ENCODE results near the gene EPG5. TPM values are rescaled to one million over a fixed set of nuclear protein-coding genes. Genes with fewer than 3 reads are reported as not detected.

The EPG5 gene
- total RNA-seq, 2 donors from 2014 or later = 25.3 to 33.6 TPM

GRCh38 chr18:45806226-45806625 lies 160.9 kb downstream of the EPG5 start:
- Histone ChIP-seq H3K9me3 (peaks cover 4 to 14% of the 10 kb centered on the region in 2 donors), H3K36me3 (no peaks in the 10 kb centered on the region), H3K4me1 (no peaks in the 10 kb centered on the region), H3K27ac (no peak overlapping the region), H3K4me3 (no peak overlapping the region), H3K27me3 (no peaks in the 10 kb centered on the region)
- DNase-seq (ENCODE audit: low spot score) = no peak
- TF ChIP-seq CTCF (IDR thresholded peaks at IDR 0.05) = no peak

- TF ChIP-seq CTCF (IDR thresholded peaks at IDR 0.05) = no peak
- no peaks in the 10 kb centered on the region for H3K27me3 ChIP-seq
- no peak overlapping the region for H3K27ac ChIP-seq
- peaks cover 4 to 14% of the 10 kb centered on the region in 2 donors for H3K9me3 ChIP-seq
- DNase-seq (ENCODE audit: low spot score) = no peak
- no peaks in the 10 kb centered on the region for H3K4me1 ChIP-seq
- no peaks in the 10 kb centered on the region for H3K36me3 ChIP-seq
- no peak overlapping the region for H3K4me3 ChIP-seq
Measured at GRCh38 chr18:45805551-45805950, 161.6 kb downstream of the EPG5 start.

DNA sequence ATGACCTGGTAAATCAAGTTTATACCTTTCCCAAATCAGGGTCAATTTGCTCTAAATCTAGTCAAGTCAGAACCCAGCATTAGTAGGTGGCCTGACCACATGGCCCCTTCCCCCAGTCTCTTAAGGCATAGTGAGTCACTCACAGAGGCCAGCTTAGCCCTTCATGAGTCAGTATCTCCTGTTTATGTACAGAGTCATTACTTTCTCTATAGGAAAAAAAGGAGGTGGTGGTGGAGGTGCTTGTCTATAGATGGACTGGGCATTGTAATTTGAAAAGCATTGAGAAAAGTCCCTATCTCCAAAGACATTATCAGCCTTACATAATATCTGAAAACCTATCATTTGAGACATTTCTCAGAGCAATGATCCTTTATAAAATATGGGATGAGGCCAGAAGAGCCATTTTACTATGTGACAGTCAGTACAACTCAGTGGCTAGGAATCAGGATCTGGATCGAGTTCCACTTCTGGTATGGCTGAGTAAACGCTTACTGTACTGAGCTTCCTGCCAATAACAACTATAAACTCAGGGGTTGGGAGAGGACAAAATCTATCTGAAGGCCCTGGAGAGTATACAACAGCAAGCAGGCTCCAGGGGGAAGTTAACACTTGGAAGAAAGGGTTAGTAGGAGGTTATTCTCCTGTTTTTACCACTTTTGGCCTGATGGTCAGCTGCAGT lies 164.2 kb downstream of the EPG5 start:
- no peak overlapping the region for H3K27ac ChIP-seq
- H3K4me1 ChIP-seq = no peaks in the 10 kb centered on the region
- no peak for TF ChIP-seq CTCF (IDR thresholded peaks at IDR 0.05)
- H3K9me3 ChIP-seq = peaks cover 4 to 14% of the 10 kb centered on the region in 2 donors
- H3K36me3 ChIP-seq = no peaks in the 10 kb centered on the region
- no peak for DNase-seq (ENCODE audit: low spot score)
- H3K27me3 ChIP-seq = no peaks in the 10 kb centered on the region
- H3K4me3 ChIP-seq = no peak overlapping the region

DNA sequence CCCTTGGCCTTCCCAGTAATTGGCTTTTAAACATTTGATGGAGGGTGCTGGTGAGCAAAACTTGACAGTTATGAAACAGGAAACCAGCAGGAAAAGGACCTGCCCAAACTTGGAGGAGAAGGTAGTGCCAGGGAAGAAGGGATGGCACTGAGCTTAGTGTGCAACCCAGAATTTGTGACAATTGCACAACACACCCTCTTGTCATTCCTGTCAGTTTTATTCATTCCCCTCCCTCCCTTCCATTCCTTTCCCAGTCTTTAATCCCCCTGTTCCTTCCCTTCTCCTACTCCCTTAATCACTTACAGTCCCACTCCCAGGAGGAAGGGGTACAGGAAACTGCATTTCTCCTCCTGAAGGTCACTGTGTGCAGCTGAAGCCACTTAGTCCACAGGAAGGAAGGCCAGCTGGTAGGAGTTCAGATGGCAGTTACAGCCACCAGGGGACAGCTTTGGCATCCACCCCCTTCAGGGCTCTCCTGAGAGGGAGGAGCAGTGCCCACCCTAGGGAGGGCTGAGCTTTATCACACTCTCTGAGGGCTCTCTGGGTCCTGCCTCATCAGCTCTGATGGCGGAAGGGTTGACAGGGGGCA lies 165.6 kb downstream of the EPG5 start:
- no peaks in the 10 kb centered on the region for H3K4me1 ChIP-seq
- no peak overlapping the region for H3K4me3 ChIP-seq
- H3K9me3 ChIP-seq = peaks cover 4 to 14% of the 10 kb centered on the region in 2 donors
- H3K36me3 ChIP-seq = no peaks in the 10 kb centered on the region
- H3K27ac ChIP-seq = no peak overlapping the region
- DNase-seq (ENCODE audit: low spot score) = no peak
- no peak for TF ChIP-seq CTCF (IDR thresholded peaks at IDR 0.05)
- no peaks in the 10 kb centered on the region for H3K27me3 ChIP-seq

Other genes with a start within 250 kb of the EPG5 start
- gene SLC14A1, start 243.1 kb downstream of the EPG5 start, total RNA-seq = 10 to 100 TPM; 11.4 to 23.9 TPM
- gene SIGLEC15, start 141.7 kb downstream of the EPG5 start, total RNA-seq = 1 to 10 TPM in 1 of 2 donors, not detected in 1; 1.9 TPM
- gene PSTPIP2, start 104.9 kb upstream of the EPG5 start, total RNA-seq = 1 to 10 TPM; 3.4 to 3.9 TPM
- 1,000 to 10,000 TPM in 1 of 2 donors, 100 to 1,000 TPM in 1; 785 to 1,543 TPM for gene ATP5F1A, start 131.0 kb upstream of the EPG5 start, total RNA-seq
- 10 to 100 TPM; 12.5 to 16.8 TPM for gene HAUS1, start 137.1 kb upstream of the EPG5 start, total RNA-seq

Data from right atrium auricular region (tissue), 2 donors.